ENCODE results near the gene ZNF275. TPM values are rescaled to one million over a fixed set of nuclear protein-coding genes. Genes with fewer than 3 reads are reported as not detected.
"Not testable (repeated sequence)": the region's sequence is repeated elsewhere in the genome, so short reads cannot be mapped to it uniquely, and the experiment has no call there.

The ZNF275 gene, protein sequence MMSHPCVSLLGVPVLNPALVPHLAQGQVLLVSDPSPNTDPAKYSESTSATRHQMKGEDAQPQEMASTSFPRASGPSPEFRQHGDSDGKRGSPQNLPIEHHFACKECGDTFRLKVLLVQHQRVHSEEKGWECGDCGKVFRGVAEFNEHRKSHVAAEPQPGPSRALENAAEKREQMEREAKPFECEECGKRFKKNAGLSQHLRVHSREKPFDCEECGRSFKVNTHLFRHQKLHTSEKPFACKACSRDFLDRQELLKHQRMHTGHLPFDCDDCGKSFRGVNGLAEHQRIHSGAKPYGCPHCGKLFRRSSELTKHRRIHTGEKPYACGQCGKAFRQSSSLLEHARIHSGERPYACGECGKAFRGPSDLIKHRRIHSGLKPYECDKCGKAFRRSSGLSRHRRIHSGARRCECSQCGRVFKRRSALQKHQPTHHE
- 10 to 100 TPM; 18.7 to 22.2 (median 20.6) TPM for polyA plus RNA-seq (ENCODE audit: insufficient read length in 4 of 4)

DNA sequence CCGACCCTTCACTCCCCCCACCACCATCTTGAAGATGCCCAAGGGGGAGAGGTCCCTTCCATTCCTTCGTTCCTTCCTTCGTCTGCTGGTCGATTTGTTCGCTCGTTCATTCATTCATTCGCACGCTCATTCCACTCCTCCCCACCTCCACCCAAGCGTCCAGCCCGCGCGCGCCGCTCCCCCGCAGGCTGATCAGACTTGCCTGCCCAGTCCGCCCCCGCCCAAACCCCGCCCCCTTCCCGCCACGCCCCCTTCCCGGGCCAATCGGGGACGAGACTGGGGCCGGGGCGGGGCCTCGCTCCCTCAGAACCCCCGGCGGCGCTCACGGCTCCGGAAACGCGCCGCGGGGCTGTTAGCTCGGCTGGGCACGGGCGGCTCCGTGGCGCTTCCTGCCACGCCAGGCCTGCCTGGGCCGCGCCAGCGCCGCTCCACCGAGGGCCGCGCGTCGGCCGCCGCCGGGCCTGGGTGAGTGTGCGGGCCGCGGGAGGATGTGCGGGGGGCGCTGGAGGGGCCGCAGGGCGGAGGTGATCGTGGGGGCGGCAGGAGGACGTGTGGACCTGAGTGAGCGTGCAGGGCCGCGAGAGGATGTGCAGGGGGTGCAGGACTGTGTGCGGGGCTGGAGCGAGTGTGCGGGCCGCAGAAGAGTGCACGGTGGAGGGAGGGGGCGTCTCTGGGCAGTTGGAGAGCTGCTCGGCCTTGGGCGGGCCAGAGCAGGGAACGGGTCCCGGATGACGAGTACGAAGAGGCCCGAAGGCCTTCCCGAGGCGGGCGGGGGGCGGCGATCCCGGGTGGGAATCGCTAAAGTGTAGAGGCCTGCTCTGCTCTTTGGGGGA, at the start of gene ZNF275:
Gene ZNF275, plus strand, starts transcription at position 333 of the 833 bp plus-strand sequence. CDS start 2,527 bp downstream, outside the sequence.
- peak; percentile 44 to 67 (median 53) for DNase-seq (ENCODE audit: low read depth in 4 of 4, low spot score in 3 of 4)

DNA sequence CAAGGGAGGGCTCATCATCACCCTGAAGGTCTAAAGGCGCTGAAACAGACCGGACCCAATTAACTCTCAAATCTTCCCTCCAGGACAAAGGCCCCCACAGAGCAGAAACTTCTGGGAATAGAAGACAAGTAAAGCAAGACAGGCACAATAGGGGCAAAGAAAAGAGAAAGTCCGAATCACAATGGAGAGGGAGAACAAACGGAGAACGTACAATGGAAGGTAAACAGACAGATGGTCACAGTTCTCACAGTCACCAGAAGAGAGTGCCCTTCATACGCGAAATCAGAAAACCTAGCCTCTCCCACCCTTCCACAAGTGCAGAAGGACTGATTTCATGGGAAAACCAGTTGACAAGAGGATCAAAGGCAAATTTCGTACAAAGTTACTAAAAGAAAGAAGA, 48.3 kb upstream of the ZNF275 start:
- DNase-seq (ENCODE audit: low read depth in 4 of 4, low spot score in 3 of 4) = not testable (repeated sequence)

DNA sequence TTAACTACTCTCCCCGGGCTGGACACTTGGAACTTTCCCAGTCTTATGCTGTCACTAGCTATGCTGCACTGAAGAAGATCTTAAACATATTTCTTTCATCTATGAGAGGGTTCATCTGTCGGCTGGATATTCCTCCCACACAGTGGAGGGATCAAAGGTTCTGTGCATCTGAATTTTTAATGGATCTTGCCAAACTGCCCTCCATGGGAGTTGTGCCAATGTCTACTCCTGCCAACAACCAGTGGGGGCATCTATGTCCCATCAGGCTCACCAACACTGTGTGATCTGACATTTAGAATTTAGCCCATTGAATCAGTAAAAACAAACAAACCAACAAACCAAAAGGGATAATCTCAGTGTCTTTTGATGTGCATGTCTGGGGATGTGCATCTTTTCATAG, 45.1 kb upstream of the ZNF275 start:
- not testable (repeated sequence) for DNase-seq (ENCODE audit: low read depth in 4 of 4, low spot score in 3 of 4)

DNA sequence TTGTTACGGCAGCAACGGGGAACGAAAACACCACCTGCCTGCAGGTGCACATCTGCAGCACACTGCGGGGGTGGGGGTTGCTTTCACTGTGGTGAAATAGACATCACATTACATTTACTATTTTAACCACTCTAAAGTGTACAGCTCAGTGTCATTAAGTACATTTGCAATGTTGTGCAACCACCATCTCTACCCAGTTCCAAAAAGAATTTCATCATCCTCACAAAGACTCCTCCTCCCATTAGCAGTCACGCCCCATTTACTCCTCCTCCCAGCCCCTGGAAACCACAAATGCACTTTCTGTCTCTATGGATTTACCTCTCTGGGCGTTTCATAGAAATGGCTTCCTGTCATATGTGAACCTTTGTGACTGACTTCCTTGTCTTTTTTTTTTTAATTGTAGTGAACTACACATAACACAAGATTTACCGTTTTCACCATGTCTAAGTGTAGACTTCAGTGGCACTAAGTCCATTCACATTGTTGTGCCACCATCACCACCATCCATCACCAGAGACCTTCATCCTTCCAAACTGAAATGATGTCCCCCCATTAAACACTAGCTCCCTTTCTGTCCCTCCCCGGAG, 40.4 kb upstream of the ZNF275 start:
- DNase-seq (ENCODE audit: low read depth in 4 of 4, low spot score in 3 of 4) = not testable (repeated sequence)

DNA sequence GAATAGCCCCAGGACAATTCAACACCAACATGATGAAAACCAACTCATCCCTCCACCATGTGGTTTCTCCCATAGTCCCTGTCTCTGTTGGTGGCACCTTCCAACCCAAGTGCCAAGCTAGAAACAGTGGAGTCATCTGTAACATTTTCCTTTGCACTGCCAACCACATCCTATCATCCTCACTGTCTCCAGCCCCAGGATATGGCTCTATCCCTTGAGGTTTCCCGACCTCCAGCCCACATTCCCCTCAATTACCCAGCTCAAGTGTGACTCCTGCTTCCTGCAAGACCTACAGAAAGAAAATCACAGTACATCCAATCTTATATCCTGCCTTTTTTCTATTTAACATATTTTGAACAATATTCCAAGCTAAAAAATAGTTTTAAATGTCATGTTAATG, 36.6 kb upstream of the ZNF275 start:
- DNase-seq (ENCODE audit: low read depth in 4 of 4, low spot score in 3 of 4) = no peak

DNA sequence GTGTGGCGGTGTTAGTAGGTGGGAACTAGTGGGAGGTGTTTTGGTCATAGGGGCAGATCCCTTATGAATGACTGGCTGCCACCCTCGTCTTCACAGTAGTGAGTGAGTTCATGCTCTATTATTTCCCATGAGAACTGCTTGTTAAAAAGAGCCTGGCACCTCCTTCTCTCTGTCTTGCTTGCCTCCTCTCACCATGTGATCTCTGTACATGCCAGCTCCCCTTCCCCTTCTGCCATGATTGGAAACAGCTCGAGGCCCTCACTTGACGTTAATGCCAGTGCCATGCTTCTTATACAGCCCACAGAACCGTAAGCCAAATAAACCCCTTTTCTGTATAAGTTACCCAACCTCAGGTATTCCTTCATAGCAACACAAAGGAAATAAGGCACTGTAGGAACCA, 34.1 kb upstream of the ZNF275 start:
- no peak for DNase-seq (ENCODE audit: low read depth in 4 of 4, low spot score in 3 of 4)

DNA sequence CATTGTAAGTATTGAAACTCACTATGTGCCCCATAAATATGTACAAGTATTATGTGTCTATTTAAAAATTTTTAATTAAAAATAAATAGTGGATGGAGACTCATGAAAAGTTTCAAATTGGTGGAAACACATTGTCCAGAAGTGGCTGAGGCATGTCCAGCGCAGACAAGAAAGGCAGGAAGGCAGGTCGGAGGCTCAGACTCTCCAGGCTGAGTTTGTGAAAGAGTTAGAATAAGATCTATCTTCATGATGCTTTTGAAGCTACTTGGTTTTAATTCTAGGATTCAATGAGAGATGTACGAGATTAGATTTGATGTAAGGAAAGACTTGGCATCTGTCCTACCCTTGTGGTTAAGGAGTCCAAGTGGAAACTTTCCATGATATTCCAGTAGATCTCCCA, 32.2 kb upstream of the ZNF275 start:
- no peak for DNase-seq (ENCODE audit: low read depth in 4 of 4, low spot score in 3 of 4)

DNA sequence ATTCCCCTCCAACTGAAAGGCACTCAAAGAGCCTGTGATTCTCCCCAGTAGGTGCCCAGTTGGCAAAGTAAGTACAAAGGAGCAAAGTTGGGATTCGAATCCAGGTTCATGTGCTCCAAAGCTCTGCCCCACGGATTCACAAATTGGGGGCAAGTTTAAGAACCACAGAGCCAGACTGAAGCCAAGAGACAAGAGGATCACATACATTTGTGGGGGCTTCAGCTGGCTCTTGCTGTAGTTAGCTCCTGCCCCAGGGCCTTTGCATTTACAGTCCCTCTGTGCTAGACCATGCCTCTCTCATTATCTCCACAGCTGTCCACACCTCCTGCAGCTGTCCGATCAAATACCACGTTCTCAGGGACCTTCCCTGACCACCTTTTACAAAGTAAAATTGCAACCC, 31.2 kb upstream of the ZNF275 start:
- no peak for DNase-seq (ENCODE audit: low read depth in 4 of 4, low spot score in 3 of 4)

DNA sequence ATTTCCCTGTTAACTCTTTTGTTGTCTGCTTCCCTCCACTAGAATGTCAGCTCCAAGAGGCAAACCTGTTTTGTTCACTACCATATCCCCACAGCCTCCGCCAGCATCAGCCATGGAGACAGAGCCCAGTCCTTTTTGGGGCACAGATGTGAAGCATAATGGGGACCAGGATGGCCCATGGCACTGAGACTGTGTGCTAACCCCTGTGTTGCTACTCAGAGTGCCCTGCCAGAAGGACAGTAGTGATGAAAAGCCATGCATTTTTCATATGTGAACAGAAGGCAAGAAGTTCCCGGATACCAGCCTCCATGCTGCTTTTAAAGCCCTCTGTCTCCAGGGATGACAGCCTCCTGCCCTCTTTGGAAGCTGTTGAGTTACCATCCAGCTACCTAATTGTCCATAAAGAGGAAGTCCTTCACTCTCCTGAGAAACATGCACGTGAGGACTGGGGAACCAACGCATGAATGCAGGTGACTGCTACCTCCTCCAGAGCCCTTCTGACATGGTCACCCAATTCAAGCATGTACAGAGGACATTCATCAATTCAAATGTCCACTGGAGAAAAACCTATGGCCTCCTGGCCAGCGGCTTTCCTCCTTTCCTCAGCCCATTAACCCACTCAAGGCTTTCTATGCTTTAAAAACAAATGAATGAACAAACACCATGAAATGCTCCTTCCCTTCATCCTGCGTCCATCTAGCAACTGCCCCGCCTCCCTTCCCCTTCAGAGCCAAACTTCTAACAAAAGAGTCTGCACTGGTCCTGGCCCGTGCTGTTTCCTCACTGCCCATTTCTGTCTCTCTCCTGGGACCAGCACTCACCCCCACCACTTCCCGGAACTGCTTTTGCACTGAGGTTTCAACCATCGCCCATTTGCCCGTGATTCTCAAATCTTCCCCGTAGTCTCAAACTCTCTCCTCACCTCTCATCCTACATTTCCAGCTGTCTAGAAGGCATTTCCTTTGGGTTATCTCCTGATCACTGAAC, 30.4 kb upstream of the ZNF275 start:
- DNase-seq (ENCODE audit: low read depth in 4 of 4, low spot score in 3 of 4) = no peak

DNA sequence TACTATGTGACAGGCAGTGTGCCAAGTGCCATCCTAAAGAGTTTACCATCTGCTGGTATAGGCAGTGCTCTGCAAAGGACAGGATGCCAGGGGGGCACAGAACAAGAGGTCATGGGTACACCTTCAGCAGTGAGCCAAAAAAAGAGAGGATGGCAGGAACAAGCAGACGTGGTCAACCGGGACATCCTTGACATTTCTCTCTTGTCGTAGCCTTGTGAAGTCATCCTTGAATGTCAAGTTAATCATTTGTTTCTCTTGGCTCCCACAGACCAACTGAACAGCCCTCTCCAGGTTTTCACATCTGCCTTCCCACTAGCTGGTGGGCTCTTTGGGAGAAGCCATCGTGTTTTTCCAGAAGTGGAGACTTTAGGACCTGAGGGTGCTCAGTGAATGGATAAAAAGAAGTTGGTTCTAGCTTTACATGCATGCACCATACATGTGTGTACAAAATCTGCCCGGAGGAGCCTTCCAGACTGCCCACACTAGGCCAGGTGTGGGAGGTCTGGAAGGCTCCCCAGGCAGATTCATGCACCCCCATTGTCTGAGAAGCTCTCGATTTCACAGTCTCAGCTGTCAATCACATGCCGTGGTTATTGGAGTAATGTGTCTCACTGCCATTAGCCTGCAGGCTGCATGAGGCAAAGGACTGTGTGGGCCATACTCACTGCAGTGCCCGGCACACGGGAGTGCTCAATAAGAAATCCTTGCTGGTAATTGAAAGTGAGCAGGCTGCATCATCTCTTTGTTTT, 28.8 kb upstream of the ZNF275 start:
- DNase-seq (ENCODE audit: low read depth in 4 of 4, low spot score in 3 of 4) = no peak

DNA sequence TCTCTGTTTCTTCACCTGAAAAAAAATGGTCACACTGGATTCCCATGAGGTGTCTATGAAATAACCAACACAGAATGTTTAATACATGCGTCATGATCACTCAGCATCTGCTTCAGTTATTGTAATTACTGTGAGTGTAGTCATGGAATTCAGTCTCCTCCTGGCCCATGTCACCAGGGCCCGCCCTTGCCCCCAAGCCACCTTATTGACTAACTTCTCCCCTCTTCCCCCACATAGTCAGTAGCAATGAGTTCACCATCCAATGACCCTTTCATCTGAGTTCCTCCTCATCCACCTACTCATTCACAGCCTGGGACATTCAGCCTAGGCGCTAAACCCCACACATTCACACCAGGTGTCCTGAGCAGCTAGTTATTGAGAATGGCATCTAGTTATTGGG, 28.0 kb upstream of the ZNF275 start:
- DNase-seq (ENCODE audit: low read depth in 4 of 4, low spot score in 3 of 4) = no peak

DNA sequence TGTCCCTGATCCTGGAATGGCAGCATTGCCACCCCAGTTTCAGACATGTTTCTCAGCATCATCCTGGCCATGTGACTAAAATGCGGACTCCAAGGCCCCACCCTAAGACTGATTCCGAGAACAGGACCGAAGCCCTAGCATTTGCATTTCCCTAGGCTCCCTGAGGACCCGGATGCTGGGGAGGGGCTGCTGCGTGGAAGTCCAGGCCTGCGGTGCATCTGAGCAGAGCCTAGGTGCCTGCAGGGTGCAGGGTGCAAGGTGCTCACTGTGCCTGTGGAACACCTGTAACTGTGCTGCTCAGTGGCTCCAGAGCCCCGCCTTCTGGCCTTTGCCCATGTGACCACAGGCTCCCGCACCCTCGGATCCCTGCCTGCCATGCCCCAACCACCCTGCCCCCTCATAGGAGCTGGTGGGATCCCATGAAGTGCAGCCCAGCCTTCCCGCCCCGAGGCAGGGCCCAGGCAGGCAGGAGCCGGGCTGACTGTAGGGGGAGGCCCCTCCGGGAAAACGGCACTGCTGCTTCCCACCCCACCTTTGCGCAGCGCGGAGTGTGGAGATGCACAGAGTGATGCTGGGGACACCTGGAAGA, 27.3 kb upstream of the ZNF275 start:
- DNase-seq (ENCODE audit: low read depth in 4 of 4, low spot score in 3 of 4) = no peak

DNA sequence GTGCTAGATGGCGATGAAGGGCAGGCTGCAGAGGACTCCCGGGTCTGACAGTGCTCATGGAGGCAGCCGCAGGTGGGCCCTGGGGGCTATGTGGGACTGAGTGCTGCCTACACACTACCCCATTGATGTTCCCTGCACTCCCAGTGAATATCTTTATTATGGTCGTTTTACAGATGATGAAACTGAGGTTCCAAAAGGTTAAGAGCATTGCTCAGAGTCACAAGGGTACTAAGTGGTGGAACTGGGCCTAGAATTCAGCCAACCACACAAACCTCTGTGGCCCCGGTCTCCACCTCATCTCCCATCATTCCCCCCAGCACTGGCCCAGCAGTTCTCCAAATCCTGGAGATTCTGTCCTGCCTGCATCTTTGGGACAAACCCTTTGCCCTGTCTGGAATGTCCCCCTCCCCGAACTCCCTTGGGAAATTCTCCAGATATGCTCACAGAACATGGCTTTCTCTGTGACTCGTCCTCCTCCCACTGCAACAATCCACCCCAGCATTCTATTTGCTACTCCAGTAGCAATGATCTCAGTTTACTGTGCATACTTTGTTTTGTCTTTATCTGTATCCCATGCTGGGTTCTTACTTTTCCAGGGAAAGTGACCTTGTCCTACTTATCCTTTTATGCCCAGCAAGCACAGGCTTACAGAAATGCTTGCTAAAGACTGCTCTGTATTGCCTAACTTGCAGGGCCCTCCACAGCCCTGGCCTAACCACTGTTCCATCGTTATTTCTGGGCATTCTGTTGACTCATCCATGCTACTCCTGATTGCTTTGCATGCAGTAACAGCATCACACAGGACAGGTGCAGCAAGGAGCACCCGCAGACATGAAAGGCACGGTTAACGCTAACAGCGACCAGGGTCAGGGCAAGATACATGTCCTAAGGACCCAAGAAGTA, 26.4 kb upstream of the ZNF275 start:
- no peak for DNase-seq (ENCODE audit: low read depth in 4 of 4, low spot score in 3 of 4)

DNA sequence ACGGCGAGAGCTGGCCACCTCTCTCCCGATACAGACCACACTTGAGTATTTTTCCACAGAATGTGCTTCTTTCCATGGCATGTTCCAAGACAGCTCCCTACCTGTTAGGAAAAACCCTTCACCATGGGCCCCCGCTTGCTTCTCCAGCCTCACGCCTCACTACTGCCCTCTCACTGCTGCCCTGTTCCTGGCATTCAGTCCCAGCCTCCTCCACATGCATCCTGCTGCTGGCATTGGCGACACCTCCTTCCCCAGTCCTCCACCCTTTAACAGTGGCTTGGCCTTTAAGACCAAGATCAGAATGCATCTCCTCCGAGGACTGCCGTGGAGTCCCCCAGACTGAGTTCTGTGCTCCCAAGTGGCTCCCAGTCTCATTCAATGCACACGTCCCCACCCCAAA, 23.1 kb upstream of the ZNF275 start:
- no peak for DNase-seq (ENCODE audit: low read depth in 4 of 4, low spot score in 3 of 4)

DNA sequence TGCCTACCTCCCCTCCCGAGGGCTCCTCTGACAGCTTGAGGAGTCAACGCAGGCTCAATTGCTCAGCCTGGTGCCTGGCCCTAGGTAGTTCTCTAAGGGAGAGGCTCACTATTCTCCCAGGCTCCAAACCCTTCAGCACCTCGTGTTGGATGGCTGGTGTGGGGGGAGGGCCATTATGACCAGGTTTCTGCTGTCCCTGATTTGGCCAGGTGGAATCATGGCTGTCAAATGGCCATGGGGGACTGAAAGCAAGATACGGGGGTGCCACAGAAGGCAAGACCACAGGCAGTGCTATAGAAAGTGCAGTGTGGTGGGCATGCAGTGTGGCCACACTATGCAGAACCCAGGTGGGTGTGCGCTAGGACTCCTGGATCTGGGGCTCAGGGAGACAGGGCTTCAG, 21.9 kb upstream of the ZNF275 start:
- no peak for DNase-seq (ENCODE audit: low read depth in 4 of 4, low spot score in 3 of 4)

DNA sequence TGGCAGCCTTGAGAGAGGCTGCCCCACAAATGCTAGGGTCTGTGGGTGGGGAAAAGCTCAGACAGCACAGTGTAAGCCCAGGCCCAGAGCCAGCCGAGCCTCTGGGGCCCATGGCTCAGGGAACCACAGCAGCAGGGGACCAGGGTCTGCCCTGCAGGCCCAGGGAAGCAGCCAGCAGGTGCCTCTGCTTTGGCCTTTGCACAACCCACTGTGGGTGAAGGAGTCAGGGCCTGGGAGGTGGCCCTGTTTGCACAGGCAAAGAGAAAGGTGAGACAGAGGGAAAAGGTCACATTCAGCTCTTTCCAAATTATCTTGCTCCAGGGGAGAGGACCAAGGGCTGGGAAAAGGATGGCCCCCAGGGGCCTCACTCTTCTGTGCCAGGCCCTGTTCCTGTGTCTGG, 21.1 kb upstream of the ZNF275 start:
- DNase-seq (ENCODE audit: low read depth in 4 of 4, low spot score in 3 of 4) = no peak

DNA sequence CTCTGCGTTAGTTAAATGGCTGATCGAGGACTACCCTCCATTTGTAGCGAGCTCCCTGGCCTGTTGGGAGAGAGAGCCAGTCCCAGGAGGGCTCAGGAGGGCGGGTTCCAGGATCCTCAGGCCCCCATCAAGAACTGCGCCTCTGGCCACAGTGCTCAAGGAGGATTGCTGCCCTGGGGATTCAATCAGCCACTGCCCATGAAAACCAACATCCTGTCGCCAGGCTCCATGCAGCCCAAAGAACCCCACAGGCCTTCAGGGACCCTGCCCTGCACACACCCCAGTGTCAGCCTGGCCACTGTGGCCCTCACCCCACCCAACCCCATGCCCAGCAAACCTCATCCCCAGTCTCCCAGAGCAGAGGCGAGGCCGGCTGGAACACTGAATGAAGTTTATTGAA, 16.6 kb upstream of the ZNF275 start:
- no peak for DNase-seq (ENCODE audit: low read depth in 4 of 4, low spot score in 3 of 4)

Data from right renal pelvis (tissue), 4 donors.